AG04450 (cell line): Measurements from ENCODE around the gene SPAG16. TPM values are rescaled to one million over a fixed set of nuclear protein-coding genes. Genes with fewer than 3 reads are reported as not detected.

Experiments
- CTCF ChIA-PET: fragments of 300-600, 350-600 bp; formaldehyde crosslinking; extraction: SDS; loops from one replicate; lab custom pipeline; 2022; ENCODE audit warnings: antibody characterized with exemption, inconsistent platforms; lab: Charles Lee
- POLR2A ChIA-PET: fragments of 350-600 bp; formaldehyde crosslinking; extraction: SDS; loops from one replicate; lab custom pipeline; 2021; ENCODE audit warnings: antibody characterized with exemption, inconsistent platforms; lab: Yijun Ruan, JAX
- DNase-seq: peaks from one replicate; pipeline ENCODE4 v3.0.0-alpha.2; 2011; ENCODE audit warnings: low read depth, low spot score
- H3K27ac ChIP-seq: one replicate; pipeline ENCODE4 v1.5.1; 2012; ENCODE audit warnings: low read depth, low read length, control low read depth
- H3K27me3 ChIP-seq: one replicate; pipeline ENCODE4 v1.6.0; 2012; ENCODE audit warnings: low read length; ENCODE audit not compliant: control insufficient read depth, insufficient read depth
- H3K4me3 ChIP-seq: 2 replicates; pipeline ENCODE4 v1.5.1; 2011; ENCODE audit warnings: mild to moderate bottlenecking, low read depth, low read length, control low read depth
- H3K9me3 ChIP-seq: 2 replicates; pipeline ENCODE4 v1.5.1; 2012; ENCODE audit warnings: low read length; ENCODE audit not compliant: control insufficient read depth, insufficient read depth
- polyA plus RNA-seq: library from polyadenylated mRNA; depleted of rRNA; stranded (reverse); fragments of >200 nt; gene quantifications from 2 replicates; pipeline ENCODE4 v1.2.3, GENCODE V29; 2011
- TF ChIP-seq, protein P1 (sequence below): IDR thresholded peaks from 2 replicates; pipeline ENCODE4 v1.5.1; 2011; ENCODE audit warnings: low read depth, low read length, control low read depth, inconsistent platforms

SPAG16 gene
- polyA plus RNA-seq, 1 experiment, result 28.1 TPM

- no peak for DNase-seq
- TF ChIP-seq, protein P1, sequence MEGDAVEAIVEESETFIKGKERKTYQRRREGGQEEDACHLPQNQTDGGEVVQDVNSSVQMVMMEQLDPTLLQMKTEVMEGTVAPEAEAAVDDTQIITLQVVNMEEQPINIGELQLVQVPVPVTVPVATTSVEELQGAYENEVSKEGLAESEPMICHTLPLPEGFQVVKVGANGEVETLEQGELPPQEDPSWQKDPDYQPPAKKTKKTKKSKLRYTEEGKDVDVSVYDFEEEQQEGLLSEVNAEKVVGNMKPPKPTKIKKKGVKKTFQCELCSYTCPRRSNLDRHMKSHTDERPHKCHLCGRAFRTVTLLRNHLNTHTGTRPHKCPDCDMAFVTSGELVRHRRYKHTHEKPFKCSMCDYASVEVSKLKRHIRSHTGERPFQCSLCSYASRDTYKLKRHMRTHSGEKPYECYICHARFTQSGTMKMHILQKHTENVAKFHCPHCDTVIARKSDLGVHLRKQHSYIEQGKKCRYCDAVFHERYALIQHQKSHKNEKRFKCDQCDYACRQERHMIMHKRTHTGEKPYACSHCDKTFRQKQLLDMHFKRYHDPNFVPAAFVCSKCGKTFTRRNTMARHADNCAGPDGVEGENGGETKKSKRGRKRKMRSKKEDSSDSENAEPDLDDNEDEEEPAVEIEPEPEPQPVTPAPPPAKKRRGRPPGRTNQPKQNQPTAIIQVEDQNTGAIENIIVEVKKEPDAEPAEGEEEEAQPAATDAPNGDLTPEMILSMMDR, result no peak
- H3K27me3 ChIP-seq, result no peaks in the 10 kb centered on the region
- no peak overlapping the region for H3K27ac ChIP-seq
- H3K9me3 ChIP-seq, result peaks cover 3% of the 10 kb centered on the region; the same call in 1 of the 2 replicates
- ChIA-PET POLR2A (no interaction called here), CTCF (no interaction called here)
- H3K4me3 ChIP-seq, result no peak overlapping the region
Observed at GRCh38 chr2:213545481-213545880, 261.2 kb downstream of the SPAG16 start.

GRCh38 chr2:213545964-213546475 lies 261.8 kb downstream of the SPAG16 start:
- no peak overlapping the region for H3K4me3 ChIP-seq
- peaks cover 3% of the 10 kb centered on the region; the same call in 1 of the 2 replicates for H3K9me3 ChIP-seq
- POLR2A ChIA-PET, result no interaction called here

GRCh38 chr2:213551526-213551925 lies 267.3 kb downstream of the SPAG16 start:
- H3K27me3 ChIP-seq, result no peaks in the 10 kb centered on the region
- TF ChIP-seq, protein P1, result no peak
- H3K4me3 ChIP-seq, result no peak overlapping the region
- CTCF ChIA-PET, result no interaction called here
- POLR2A ChIA-PET, result no interaction called here
- H3K27ac ChIP-seq, result no peak overlapping the region
- no peak for DNase-seq
- peaks cover 8% of the 10 kb centered on the region for H3K9me3 ChIP-seq

More at GRCh38 chr2:213545964-213546475, 261.8 kb downstream of the SPAG16 start:
- Histone ChIP-seq H3K27ac (no peak overlapping the region), H3K27me3 (no peaks in the 10 kb centered on the region)
- DNase-seq, result no peak
- TF ChIP-seq, protein P1, result no peak
- CTCF ChIA-PET, result no interaction called here

GRCh38 chr2:213559053-213559452 lies 274.8 kb downstream of the SPAG16 start:
- DNase-seq, result no peak
- ChIA-PET CTCF (no interaction called here), POLR2A (no interaction called here)
- Histone ChIP-seq H3K27ac (no peak overlapping the region), H3K27me3 (no peaks in the 10 kb centered on the region), H3K9me3 (no peaks in the 10 kb centered on the region), H3K4me3 (no peak overlapping the region)
- TF ChIP-seq, protein P1, result no peak

DNA sequence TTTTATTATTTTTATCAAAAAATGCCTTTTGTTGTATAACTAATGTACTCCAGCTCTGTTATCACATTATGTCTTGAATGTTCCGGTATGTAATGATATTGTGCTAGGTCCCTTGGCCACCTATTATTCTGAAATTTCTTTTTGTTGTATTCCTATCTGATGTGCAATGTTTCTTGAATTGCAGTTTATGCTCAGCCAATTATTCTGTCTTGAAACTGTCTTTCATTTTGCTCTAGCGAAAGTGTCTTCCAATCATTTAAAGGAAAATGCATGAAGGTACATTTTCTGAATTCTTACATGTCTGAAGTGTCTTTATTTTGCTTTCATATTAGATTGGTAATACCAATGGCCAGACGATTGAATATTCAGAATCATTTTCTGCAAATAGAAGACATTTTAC lies 277.5 kb downstream of the SPAG16 start:
- H3K27me3 ChIP-seq, result no peaks in the 10 kb centered on the region
- CTCF ChIA-PET, result no interaction called here
- H3K9me3 ChIP-seq, result no peaks in the 10 kb centered on the region
- H3K27ac ChIP-seq, result no peak overlapping the region
- TF ChIP-seq, protein P1, result no peak
- DNase-seq, result no peak
- H3K4me3 ChIP-seq, result no peak overlapping the region
- POLR2A ChIA-PET, result no interaction called here
